ENCODE data around the gene MUC6. TPM values are rescaled to one million over a fixed set of nuclear protein-coding genes. Genes with fewer than 3 reads are reported as not detected.

Gene MUC6
- total RNA-seq, 2 donors from 2014 or later = 13.1 TPM; not detected in 1

- no peak for DNase-seq (ENCODE audit: low spot score)
- H3K36me3 ChIP-seq = no peaks in the 10 kb centered on the region
Measured at GRCh38 chr11:1050581-1051355, 14.2 kb upstream of the MUC6 start.

GRCh38 chr11:1049911-1050580 is 13.5 kb upstream of the MUC6 start:
- ATAC-seq (ENCODE audit: insufficient number of reproducible peaks, low FRiP score, low read depth) (no peak), DNase-seq (ENCODE audit: low spot score) (no peak)
- TF ChIP-seq CTCF (IDR thresholded peaks at IDR 0.05) = no peak
- Histone ChIP-seq H3K27me3 (replicated peaks; ENCODE audit: insufficient read depth) (no peaks in the 10 kb centered on the region), H3K27ac (no peak overlapping the region), H3K4me1 (ENCODE audit: control insufficient read depth in 1 of 2, low read depth in 2 of 2) (no peaks in the 10 kb centered on the region), H3K4me3 (no peak overlapping the region), H3K9me3 (no peaks in the 10 kb centered on the region), H3K36me3 (no peaks in the 10 kb centered on the region)

More at GRCh38 chr11:1050581-1051355, 14.2 kb upstream of the MUC6 start:
- Histone ChIP-seq H3K4me3 (no peak overlapping the region), H3K27me3 (replicated peaks; ENCODE audit: insufficient read depth) (no peaks in the 10 kb centered on the region), H3K27ac (no peak overlapping the region), H3K9me3 (no peaks in the 10 kb centered on the region), H3K4me1 (ENCODE audit: control insufficient read depth in 1 of 2, low read depth in 2 of 2) (no peaks in the 10 kb centered on the region)
- peak; percentile 76 for TF ChIP-seq CTCF (IDR thresholded peaks at IDR 0.05)
- ATAC-seq (ENCODE audit: insufficient number of reproducible peaks, low FRiP score, low read depth) = no peak

GRCh38 chr11:1049431-1049891 is 12.9 kb upstream of the MUC6 start:
- H3K4me1 ChIP-seq (ENCODE audit: control insufficient read depth in 1 of 2, low read depth in 2 of 2) = no peaks in the 10 kb centered on the region
- no peaks in the 10 kb centered on the region for H3K36me3 ChIP-seq
- ATAC-seq (ENCODE audit: insufficient number of reproducible peaks, low FRiP score, low read depth) (no peak), DNase-seq (ENCODE audit: low spot score) (no peak)
- no peak for TF ChIP-seq CTCF (IDR thresholded peaks at IDR 0.05)
- H3K9me3 ChIP-seq = no peaks in the 10 kb centered on the region
- no peak overlapping the region for H3K27ac ChIP-seq
- no peaks in the 10 kb centered on the region for H3K27me3 ChIP-seq (replicated peaks; ENCODE audit: insufficient read depth)
- no peak overlapping the region for H3K4me3 ChIP-seq

GRCh38 chr11:1049071-1049405 is 12.5 kb upstream of the MUC6 start:
- no peaks in the 10 kb centered on the region for H3K36me3 ChIP-seq
- H3K27ac ChIP-seq = no peak overlapping the region
- TF ChIP-seq CTCF (IDR thresholded peaks at IDR 0.05) = no peak
- no peak for ATAC-seq (ENCODE audit: insufficient number of reproducible peaks, low FRiP score, low read depth)
- H3K4me3 ChIP-seq = no peak overlapping the region
- H3K4me1 ChIP-seq (ENCODE audit: control insufficient read depth in 1 of 2, low read depth in 2 of 2) = no peaks in the 10 kb centered on the region
- no peak for DNase-seq (ENCODE audit: low spot score)
- H3K9me3 ChIP-seq = no peaks in the 10 kb centered on the region
- no peaks in the 10 kb centered on the region for H3K27me3 ChIP-seq (replicated peaks; ENCODE audit: insufficient read depth)

- H3K4me3 ChIP-seq = no peak overlapping the region
- DNase-seq (ENCODE audit: low spot score) = no peak
- no peaks in the 10 kb centered on the region for H3K4me1 ChIP-seq (ENCODE audit: control insufficient read depth in 1 of 2, low read depth in 2 of 2)
- H3K36me3 ChIP-seq = no peaks in the 10 kb centered on the region
- TF ChIP-seq CTCF (IDR thresholded peaks at IDR 0.05) = no peak
- no peak overlapping the region for H3K27ac ChIP-seq
- no peak for ATAC-seq (ENCODE audit: insufficient number of reproducible peaks, low FRiP score, low read depth)
- H3K9me3 ChIP-seq = no peaks in the 10 kb centered on the region
- H3K27me3 ChIP-seq (replicated peaks; ENCODE audit: insufficient read depth) = no peaks in the 10 kb centered on the region
Measured at GRCh38 chr11:1048375-1049070, 12.0 kb upstream of the MUC6 start.
